IPS DF 4.7 (cell line): ENCODE measurements around the gene GPR55.

Experiments used
- DNase-seq: peaks from one replicate; pipeline ENCODE4 v3.0.0-alpha.2; 2013; ENCODE audit warnings: low spot score; ENCODE audit errors: extremely low read depth

GPR55 gene

DNA sequence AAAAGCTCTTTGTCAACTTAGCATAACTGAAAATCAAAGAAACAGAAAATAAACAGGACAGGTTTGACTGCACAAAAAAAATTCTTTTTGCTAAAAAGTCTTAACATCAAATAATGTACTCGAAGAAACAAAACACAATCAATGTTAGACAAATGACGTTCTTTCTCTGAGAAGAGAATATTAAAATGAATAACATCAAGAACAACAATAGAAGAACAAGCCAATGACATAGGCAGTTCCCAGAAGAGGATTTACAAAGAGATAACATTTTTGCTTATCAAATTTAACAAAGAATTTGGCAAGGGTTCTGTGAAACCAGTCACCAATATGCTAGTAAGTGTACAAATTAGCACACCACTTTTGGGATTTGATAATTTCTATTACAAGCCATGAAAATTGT is 5.8 kb downstream of the GPR55 start:
- DNase-seq: no peak

DNA sequence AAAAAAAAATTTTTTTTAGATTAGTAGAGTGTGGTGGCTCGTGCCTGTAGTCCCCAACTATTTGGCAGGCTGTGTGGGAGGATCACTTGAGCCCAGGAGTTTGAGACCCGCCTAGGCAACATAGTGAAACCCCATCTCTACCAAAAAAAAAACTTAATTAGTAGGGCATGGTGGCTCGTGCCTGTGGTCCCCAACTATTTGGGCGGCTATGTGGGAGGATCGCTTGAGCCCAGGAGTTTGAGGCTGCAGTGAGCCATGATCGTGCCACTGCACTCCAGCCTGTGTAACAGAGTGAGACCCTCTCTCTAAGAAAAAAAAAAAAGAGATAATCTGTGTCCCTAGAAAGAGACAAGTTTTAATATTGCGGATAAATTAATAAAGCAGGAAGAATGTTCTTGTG is 8.8 kb downstream of the GPR55 start:
- DNase-seq: no peak

DNA sequence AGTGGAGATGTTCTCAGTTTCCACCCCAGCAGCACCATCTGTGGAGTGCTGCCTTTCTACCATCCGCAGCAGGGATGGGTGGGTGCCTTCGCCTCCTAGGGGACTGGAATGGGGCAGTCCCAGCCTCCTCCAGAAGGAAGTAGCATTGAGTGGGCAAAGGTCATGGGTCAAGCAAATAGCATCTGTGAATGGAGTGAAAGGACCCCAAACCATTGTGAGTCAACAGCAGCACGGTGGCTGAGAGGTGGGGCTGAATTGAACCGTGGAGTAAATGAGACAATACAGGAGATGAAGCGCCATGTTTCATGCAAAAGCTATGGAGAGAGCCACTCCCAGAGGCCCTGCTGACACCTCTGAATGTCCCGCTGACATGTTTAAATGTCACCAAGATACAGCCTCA is 9.7 kb downstream of the GPR55 start:
- no peak for DNase-seq

GRCh38 chr2:230914886-230915285 is 10.2 kb downstream of the GPR55 start:
- DNase-seq: no peak

DNA sequence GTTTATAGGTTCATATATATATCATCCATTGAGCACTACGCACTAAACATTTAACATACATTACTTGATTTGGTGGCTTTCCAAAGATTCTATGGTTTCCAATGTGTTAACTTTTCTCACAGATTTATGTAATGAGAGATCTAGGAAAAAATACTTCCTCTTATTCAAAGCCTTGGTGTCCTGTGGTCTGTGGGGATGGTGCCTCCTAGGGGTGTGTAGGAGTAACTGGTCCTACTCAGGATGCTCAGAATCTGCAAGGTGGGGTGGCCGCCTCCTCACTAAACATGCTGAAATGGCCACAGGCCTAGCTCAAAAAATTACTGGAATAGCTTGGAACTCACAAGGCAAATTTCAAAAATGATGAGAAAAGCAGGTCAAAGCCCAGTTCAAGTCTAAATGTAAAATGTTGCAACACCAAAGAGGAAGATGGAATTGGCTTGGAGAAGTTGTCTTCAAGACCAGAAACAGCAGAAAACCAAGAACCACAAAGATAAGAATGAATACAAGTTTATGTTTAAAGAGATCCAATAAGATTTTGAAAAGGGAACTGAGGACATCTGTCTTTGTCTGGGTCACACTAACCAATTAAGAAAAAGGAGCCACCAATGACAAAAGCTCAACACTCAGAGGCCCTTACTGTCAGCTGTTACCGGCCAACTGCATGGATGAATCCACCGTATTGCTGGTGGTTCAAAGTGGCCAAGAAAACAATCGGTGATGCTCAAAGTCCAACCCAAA is 11.5 kb downstream of the GPR55 start:
- no peak for DNase-seq

DNA sequence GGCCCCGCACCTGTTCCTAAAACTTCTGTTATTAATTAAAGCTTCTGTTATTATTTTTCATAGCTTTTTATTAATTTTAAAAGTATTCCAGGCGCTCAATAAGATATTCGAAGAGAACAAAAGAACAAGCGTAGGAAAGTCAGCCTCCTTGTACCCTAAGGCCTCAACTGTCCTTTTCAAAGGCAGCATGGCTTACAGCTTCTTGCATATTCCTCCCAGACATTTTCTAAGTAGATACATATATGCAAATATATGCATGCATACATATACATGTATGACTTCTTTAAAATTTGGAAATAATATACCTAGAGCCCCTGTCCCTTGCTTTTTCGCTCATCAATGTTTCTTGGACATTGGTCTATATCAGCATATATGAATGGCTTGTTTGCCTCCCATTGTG is 12.3 kb downstream of the GPR55 start:
- no peak for DNase-seq

DNA sequence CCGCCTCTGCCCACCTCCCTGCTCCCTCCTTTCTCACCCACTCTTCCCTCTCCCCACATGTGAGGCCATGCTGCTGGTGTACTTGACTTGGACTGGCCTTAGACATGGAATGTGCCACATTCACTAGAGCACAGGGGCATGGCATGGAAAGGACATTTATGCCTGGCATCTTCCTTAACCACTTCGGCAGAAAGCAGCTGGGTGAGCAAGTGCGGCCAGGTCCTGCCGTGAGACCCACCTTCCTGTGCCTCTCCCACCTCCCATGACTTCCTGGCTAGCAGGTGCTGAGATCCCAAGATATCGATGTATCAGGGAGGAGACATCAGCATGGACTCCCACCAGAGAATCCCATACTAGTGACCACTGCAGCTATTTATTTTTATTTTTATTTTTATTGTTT is 13.0 kb downstream of the GPR55 start:
- DNase-seq: no peak

GRCh38 chr2:230910546-230911177 is 14.4 kb downstream of the GPR55 start:
- no peak for DNase-seq

DNA sequence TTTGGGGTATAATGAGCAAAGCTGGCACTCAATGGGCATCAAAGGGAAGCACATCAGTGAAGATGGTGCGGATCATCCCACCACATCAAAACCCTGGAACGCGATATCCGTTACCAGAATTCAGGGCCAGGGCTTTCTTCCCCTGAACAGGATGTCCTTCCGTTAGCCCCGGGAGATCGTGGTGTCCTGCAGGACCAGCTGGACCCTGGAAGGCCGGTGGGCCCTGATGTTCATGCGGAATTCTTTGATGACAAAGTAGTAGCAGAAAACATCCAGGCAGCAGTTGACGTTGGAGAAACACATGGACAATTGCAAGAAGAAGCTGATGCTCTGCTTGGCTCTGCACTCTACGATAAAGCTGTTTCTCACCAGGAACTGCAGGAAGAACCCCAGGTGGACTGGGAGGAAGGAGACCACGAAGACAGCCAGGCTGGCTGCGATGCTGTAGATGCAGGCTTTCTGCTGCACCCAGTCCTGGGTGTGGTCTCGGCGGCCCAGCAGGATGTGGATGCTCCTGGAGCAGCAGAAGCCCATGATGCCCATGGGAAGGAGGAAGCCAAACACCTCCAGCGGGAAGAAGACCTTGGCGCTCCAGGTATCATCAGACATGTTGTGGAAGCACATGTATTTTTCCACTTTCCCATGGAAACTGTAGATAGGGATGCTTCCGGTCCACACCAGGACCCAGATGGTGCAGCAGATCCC is 15.0 kb downstream of the GPR55 start:
- DNase-seq: no peak

- no peak for DNase-seq
These were observed 16.3 kb downstream of the GPR55 start for GRCh38 chr2:230908595-230909191.

GRCh38 chr2:230908092-230908594 is 16.9 kb downstream of the GPR55 start:
- no peak for DNase-seq

GRCh38 chr2:230907361-230908091 is 17.5 kb downstream of the GPR55 start:
- no peak for DNase-seq

DNA sequence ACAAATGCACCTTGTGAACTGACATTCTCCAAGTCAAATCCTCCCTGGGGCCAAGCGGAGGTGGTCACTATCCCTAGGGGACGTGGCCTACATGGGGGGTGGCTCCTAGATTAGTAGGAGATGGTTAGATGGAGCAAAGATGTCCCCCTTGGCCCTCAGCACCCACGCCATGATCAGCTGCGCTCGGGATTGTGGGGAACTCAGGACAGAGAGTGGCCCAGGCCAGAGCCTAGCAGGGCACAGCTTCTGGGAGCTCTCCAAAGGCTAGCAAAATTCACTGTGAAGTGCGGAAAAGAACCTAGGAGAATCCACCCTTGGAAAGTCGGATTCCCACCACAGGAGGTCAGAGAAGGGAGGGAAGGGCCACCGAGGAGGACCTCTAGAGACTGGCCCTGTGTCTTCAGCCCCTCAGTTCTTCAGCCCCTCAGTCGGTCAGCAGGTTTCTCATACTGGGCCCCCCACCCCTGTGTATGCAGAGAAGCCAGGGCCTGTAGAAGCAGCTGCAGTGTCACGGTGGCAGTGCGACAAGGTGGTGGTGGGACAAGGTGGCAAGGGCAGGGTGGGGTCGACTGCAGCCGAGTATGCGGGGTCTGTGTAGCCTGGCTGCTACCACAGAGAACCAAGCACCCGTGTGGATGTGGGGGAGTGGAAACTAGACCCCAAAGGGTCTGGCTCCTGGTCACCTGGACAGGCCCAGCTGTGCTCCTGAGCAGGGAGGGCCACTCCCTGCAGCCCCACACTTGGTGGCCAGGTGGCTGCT is 18.4 kb downstream of the GPR55 start:
- no peak for DNase-seq

- no peak for DNase-seq
These were observed 19.3 kb downstream of the GPR55 start for GRCh38 chr2:230905448-230906421.

DNA sequence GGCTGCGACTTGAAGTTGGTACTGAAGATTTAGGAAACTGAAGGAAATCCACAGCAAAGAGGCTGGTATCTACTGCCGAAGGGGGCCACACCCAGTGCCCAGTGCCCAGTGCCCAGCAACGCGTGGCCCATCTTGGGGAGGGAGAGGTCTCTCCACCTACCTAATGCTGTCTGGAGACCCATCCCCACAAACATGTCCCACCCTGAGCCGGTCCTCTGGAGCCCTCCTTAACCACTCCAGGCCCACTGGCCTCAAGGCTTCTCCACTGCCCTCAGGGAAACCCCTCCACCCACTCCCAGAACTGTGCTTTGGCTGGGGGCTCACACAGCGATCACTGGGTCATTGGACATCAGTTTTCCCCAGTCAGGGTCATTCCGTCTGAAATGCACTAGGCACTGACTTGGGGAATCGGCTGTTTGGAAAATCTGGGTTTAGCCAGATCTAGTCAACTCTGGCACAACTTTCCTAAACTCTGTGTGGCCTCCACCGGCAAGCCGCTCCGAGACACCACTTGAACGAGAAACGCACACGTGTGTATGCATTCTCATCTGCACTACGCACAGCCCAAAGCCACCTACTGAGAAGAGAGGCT is 20.1 kb downstream of the GPR55 start:
- no peak for DNase-seq

DNA sequence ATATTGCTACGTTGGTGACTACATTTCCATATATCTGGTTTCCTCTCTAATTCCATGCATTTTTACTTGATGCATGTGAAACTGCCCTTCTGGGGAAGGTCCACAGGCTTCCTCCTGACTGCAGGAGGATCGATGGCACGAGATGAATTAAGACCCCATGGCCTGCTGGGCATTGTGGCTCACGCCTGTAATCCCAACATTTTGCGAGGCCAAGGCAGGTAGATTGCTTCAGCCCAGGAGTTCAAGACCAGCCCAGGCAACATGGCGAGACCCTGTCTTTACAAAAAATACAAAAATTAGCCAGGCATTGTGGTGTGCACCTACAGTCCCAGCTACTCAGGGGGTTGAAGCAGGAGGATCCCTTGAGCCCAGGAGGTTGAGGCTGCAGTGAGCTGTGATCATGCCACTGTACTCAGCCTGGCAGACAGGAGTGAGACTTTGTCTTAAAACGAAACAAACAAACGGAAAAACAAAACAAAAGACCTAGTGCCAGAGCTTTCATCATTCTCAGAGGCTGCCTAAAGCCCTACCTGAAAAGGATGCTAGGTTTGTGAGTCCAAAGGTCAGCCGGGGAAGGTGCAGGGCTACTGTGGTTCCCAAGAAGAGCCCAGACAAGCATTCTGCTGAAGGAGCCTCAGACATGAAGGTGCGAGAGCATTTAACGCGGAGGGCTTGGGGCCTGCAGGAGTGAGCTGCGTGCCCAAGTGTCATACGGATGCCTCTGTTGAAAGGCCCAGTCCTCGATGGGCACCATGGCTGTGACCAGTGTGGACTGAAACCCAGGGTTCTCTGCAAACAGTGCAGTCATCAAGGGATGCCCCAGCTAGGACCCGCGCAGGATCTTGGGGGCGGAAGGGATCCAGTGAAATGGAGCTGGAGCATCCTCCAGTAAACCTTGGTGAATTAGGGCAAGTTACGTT is 21.6 kb downstream of the GPR55 start:
- no peak for DNase-seq

DNA sequence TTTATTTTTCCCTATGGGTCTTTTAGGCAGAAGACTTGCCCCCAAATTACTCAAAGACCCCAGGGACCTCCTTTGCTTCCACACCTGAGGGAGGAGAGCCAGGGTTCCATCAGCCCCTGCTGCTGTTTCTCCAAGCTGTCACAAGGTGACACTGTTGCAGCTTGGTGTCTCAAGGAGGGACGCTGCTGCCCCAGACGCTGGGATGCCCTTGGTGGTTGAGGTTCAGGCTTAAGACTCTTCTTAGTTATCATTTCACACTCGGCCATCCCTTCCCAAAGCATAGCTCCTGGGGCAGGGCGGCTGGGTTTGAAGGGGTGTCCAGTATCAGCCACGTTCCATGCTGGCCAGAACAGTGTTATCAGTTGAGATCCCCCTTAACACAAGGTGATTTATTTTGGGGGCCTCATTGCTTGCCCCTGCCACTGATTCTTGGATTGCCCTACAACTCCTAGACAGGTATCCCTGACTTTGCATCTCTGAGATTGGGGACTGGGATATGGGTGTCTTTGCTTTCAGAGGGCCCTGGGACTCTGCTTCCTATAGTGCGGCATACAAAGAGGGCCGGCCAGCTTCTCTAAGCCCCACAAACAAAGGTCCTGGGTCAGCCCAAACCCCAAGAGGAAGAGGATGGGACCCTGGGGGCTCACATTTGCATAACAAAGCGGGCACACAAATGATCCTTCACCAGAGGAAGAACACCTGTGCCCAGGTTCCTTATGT is 22.7 kb downstream of the GPR55 start:
- peak; percentile 80 for DNase-seq
